HG02981 (cell line): ENCODE measurements around the gene DPYD.

Experiments used
- ATAC-seq: cut with Tn5 transposase; IDR thresholded peaks from one replicate; pipeline ENCODE4 v1.9.1; 2021; ENCODE audit warnings: mild to moderate bottlenecking, moderate library complexity; ENCODE audit not compliant: unreplicated experiment

The DPYD gene

DNA sequence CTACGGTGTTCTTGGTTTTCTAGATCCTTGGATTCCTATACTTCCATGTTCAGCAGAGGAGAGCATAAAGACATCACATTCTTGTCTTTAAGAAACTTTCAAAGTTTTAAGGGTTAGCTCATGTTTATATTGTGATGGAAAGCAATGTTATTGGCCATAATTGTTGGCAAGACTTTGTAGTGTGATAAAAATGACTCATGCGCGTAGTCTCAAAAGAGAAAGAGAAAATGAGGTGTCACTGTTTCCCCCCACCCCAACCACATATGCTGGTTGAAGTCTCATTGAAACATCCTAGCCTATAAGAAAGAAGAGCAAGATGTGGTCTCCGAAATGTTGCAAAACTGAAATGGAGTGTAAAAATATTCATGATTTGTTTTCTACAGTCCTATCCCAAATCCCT lies 850.5 kb downstream of the DPYD start:
- ATAC-seq: no peak

DNA sequence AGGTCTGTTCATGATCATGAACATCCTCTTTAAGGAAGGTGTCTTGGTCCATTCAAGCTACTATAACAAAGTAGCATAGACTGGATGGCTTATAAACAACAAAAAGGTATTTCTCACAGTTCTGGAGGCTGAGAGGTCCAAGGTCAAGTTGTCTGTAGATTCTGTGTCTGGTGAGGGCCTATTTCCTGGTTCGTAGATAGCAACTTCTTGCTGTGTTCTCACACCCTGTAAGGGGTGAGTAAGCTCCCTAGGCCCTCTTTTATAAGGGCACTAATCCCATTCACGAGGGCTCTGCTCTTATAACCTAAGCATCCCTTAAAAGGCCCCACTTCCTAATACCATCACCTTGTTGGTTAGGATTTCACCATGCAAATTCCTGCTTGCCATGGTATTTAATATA lies 851.5 kb downstream of the DPYD start:
- no peak for ATAC-seq

DNA sequence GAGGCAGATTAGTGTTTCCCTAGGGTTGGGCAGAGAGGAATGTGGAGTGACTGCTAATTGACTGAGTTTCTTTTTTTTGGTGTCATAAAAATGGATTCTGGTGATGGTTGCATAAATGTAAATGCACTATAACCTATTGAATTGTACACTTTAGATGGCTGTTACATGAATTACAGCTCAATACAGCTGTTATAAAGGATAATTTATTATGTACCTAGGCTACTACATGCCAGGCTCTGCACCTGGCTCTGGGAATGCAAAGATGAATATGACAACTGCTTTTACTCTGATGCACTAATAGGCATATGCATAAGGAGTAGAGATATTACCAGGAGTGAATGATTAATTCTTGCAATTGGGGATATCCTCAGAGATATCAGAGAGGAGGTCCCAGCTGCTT lies 854.0 kb downstream of the DPYD start:
- ATAC-seq: no peak

DNA sequence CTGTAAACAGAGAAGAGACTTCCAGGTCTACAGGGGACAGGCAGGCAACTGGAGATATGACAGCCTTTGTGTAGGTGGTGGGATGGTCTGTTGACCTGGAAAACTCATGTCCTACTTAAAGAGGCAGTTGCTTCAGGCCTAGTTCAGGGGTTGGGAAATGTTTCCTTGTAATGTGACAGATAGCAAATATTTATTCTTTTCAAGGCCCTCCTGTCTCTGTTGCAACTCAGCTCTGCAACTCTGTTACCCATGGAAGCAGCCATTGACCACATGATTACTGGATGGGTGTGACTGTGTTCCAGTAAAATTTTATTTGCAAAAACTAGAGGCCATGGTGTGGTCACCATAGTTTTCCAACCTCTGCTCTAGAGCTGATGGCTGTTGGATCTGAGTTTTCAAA lies 857.3 kb downstream of the DPYD start:
- no peak for ATAC-seq

DNA sequence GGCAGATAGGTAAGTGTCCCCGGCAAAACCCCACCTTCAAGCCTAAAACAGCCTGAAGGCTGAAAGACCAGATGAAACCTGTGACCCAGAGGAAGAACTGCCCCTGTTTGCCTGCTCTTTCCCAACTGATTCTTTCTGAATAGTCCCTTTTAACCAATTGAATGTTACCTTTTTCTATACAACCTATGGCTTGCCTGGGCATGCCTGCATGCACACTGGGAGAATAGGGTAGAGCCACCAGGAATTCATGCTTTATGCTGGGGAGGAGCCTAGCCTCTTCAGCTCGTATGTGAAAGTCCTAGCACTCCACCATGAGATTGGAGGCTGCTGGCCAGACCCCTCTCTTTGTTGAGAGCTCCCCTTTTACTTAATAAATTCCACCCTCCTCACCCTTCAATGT lies 859.2 kb downstream of the DPYD start:
- ATAC-seq: no peak

DNA sequence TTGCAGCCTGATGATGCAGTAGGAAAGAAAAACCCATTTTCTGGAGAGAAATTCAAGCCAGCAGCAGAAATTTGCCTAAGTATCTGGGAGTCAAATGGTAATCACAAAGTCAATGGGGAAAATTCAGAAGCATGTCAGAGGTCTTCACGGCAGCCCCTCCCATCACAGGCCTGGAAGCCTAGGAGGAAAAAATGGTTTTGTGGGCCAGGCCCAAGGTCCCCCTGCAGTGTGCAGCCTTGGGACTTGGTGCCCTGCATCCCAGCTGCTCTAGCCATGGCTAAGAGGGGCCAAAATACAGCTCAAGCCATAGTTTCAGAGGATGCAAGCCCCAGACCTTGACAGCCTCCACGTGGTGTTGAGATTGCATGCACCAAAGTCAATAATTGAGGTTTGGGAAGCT lies 864.4 kb downstream of the DPYD start:
- ATAC-seq: no peak

DNA sequence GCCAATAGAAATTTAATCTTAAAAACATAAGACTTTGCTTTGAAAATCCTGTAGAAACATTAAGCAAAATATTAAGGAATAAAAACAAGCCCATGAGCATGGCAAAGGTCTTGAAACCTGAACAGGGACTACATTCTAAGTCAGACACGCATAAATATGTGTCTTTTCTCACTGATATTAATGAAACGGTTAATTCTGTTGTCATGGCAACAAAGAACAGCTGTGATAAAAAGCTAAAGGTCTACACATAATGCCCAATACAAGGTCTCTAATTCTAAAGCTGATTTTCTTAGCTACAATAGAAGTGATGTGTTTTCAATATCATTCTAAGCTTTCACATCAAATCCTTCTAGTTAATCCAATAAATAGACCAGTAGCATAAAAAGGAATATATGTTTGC lies 867.6 kb downstream of the DPYD start:
- no peak for ATAC-seq

DNA sequence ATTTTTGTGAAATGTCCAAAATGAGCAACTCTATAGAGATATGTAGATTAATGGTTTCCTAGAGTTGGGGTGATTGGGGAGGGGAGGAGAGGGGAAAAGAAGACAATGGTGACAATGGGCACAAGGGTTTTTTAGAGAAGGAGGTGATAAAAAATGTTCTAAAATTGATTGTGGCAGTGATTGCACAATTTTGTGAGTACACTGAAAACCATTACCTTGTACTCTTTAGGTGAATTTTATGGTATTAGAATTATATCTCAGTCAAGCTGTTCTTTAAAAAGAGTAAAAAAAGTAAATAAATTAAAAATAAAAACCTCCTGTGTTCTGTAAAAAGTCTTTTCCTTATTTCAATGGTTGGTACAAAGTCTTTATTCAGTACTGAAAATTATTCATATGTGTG lies 869.0 kb downstream of the DPYD start:
- ATAC-seq: no peak

DNA sequence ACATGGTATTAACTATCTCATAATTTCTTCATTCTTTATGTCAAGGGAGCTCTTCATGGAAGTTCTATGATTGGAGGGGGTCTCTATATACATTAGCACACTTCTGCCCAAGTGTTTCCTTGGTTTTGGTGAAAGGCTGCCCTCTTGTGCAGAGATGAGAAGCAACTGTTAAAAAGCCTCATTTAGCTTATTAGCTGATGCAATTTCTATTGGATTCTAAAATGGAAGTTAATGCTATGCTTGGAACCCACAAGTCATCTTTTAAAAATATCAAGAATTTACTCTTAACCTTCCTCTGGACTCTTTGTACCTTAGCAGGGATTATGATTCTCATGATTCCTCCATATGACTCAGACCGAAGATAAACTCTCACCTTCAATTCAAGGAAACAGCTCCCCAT lies 870.3 kb downstream of the DPYD start:
- ATAC-seq: no peak

DNA sequence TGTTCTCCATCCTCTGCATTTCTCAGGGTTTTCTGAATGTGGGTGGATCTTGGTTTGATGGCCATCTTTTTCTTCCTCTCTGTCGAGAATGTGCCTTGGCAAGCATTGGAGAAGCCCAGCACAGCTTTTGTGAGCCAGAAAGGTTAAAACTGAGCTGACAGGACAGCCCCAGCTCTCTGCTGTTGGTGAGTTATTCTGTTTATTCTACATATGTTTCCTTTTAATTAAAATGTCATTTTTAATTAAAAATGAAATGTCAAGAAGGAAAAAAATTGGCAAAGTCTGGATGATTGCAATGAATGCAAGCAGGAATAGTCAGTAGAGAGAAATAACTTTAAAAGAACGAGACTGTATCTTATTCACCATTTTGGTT lies 873.4 kb downstream of the DPYD start:
- ATAC-seq: no peak

DNA sequence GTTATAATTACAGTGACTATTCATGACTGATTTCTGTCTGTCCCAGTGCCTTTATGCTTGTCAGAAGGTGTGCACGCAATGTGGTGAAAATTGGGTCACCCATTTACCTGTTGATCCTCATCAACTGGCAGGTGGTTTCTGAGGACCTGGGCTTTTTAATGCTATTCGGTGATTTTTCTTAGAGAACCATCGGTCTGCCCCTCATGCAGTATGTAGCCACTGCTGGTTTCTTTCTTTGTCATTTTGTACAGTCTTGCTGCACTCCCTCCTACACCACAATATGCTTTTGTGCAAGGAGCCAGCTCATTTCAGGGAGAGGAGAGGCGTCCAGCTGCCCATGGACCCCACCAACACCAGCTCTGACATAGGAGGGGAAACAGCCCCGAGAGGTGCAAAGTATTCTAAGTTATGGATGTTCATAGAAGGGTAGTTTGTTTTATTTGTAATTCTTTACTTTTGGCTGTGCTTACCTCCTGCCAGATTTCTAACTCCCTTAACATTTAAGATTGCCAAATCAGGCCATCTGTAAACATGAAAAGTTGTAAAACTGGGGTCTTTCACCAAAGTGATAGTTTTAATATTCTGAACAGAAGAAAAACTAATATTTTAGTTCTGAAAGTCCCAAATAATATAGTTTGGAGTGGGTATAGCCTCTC lies 873.9 kb downstream of the DPYD start:
- no peak for ATAC-seq

DNA sequence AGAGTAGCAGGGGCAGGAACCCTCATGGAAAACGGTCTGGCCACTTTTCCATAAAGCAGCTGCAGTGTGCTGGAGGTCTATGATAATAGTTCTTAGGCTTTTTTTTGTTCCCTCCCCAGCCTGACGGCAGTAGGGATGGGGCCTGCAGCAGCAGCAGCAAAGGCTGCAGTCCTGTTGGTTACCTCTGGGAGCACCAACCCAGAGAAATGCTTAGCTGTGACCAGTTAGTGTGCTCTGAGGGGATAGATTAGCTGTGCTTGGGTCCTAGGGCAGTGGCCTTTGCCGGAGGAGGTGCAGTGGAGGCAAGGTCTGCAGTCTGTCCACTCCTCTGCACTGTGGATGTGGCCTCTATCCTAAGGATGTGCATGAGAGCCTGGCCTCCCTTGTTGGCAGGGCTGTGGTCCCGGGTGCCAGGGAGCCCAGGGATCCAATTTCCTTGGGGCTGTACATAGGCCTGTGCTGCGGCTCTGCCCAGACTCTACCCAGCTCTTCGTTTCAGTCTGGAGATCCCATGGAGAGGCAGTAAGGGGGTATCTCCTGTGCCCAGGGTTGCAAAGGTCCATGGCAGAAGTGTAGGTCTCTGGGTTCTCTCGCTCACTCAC lies 876.6 kb downstream of the DPYD start:
- no peak for ATAC-seq

DNA sequence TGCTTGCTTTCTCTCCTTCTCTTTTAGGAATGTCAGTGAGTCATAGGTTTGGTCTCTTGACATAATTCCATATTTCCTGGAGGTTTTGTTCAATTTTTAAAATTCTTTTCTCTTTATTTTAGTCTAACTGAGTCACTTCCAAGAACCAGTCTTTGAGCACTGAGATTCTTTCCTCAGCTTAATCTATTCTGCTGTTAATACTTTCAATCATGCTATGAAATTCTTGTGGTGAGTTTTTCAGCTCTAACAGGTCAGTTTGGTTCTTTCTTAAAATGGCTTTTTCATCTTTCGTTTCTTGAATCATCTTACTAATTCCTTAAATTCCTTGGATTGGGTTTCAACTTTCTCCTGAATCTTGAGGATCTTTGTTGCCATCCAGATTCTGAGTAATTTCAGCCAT lies 878.3 kb downstream of the DPYD start:
- no peak for ATAC-seq

DNA sequence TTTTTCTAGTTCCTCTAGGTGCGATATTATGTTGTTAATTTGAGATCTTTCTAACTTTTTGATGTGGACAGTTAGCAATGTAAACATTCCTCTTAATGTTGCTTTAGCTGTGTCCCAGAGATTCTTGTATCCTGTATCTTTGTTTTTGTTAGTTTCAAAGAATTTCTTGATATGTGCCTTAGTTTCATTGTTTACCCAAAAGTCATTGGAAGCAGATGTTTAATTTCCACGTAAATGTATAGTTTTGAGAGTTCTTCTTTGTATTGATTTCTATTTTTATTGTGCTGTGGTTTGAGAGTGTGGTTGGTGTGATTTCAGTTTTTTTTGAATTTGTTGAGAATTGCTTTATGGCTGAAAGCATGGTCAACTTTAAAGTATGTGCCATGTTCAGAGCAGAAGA lies 879.8 kb downstream of the DPYD start:
- ATAC-seq: no peak

DNA sequence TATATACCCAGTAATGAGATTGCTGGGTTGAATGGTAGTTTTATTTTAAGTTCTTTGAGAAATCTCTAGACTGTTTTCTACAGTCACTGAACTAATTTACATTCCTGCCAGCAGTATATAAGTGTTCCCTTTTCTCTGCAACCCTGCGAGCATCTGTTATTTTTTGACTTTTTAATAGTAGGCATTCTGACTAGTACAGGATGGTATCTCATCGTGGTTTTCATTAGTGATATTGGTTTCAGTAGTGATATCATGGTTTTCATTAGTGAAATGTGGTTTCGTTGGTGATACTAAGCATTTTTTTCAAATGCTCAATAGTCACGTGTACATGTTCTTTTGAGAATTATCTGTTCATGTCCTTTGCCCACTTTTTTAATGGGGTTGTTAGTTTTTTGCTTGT lies 882.4 kb downstream of the DPYD start:
- ATAC-seq: no peak

DNA sequence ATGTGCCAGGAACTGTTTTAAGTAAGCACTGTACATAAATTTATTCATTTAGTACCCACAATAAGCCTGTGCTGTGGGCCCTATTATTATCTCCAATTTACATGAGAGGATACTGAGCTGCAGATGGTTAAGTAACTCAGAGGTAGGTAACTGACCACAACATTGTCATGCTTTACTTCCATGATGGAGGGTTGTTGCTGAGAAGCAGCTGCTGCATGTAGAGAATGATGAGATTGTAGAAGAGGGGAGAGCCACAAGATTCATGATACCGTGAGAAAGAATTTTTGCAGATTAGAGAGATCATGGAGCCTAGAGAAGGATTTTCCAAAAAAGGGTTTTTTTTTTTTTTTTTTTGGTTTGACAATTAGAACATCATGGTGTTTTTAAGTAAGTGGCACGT lies 886.2 kb downstream of the DPYD start:
- ATAC-seq: no peak

DNA sequence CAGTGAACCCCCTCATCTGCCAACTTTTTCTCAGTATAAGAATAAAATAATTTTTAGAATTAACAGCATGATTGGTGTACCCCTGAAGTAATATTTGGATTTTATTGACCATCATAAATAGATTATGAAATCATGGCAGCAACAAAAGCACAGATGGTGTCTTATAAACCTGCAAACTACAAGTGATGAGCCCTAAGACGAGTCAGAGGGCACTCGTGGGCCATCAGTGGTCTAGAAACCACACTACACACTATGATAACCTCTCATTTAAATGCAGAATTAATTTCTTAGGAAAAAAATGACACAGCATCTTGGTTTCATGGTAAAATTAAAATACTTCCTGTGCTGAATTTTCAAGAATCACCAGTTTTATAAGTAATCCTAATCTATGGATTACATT lies 886.9 kb downstream of the DPYD start:
- ATAC-seq: no peak
